Endothelial cell of umbilical vein (primary cell): ENCODE results near the gene FOXP1. TPM values are rescaled to one million over a fixed set of nuclear protein-coding genes. Genes with fewer than 3 reads are reported as not detected.

Source experiments
- BruUV-seq: library from RNA; stranded (reverse); fragments of 400-500 nt; replicated peaks from 2 replicates; lab custom pipeline; 2021; lab: Mats Ljungman, UMichigan
- CTCF ChIA-PET: fragments of 300-600, 350-600 bp; sonication (Branson Sonifier 250); formaldehyde crosslinking; loops from one replicate; lab custom pipeline; 2021; ENCODE audit warnings: antibody characterized with exemption, inconsistent platforms; lab: Charles Lee
- POLR2A ChIA-PET: fragments of 300-600, 350-600 bp; sonication (Branson Sonifier 250); formaldehyde crosslinking; loops from one replicate; lab custom pipeline; 2021; ENCODE audit warnings: antibody characterized with exemption, inconsistent platforms; lab: Charles Lee
- DNase-seq: peaks from one replicate; pipeline ENCODE4 v3.0.0-alpha.2; 2011; ENCODE audit warnings: low read depth, low spot score
- FAIRE-seq: peaks from 2 replicates; lab custom pipeline; 2011; peaks lifted over from hg19 to GRCh38; lab: Jason Lieb, UNC
- H2AFZ ChIP-seq: 2 replicates; pipeline ENCODE4 v1.6.0; 2012; ENCODE audit warnings: low read depth, low read length, control low read depth, inconsistent platforms
- H3K27ac ChIP-seq: 2 replicates; pipeline ENCODE4 v1.5.1; 2011; ENCODE audit warnings: low read depth, mild to moderate bottlenecking, control low read depth, low read length, moderate library complexity; ENCODE audit not compliant: insufficient read depth
- H3K27me3 ChIP-seq, 2 experiments: 2 replicates each; pipeline versions ENCODE4 v1.6.0 to v1.6.1; 2011; ENCODE audit warnings: low read length in 2 of 2, mixed read lengths in 1 of 2; ENCODE audit not compliant: control insufficient read depth in 2 of 2, insufficient read depth in 2 of 2
- H3K36me3 ChIP-seq, 2 experiments: 2 replicates in 1 of 2; 3 replicates in 1 of 2; pipeline ENCODE4 v1.5.1; 2011; ENCODE audit warnings: low read length in 2 of 2, mild to moderate bottlenecking in 1 of 2, moderate library complexity in 1 of 2; ENCODE audit not compliant: control insufficient read depth in 2 of 2, insufficient read depth in 2 of 2; ENCODE audit errors: extremely low read depth in 1 of 2
- H3K4me1 ChIP-seq: 3 replicates; pipeline ENCODE4 v1.5.1; 2011; ENCODE audit warnings: mild to moderate bottlenecking, low read length; ENCODE audit not compliant: control insufficient read depth, insufficient read depth; ENCODE audit errors: extremely low read depth
- H3K4me2 ChIP-seq: 2 replicates; pipeline ENCODE4 v1.6.1; 2011; ENCODE audit warnings: low read length, control low read depth, mixed read lengths; ENCODE audit not compliant: insufficient read depth
- H3K4me3 ChIP-seq, 3 experiments: fragments of 200-600 bp in 1 of 3; sonication (generic), shearing (Covaris generic) in 1 of 3; replicated peaks in 1 of 3; 2 replicates each; pipeline ENCODE4 v1.5.1; 2011 to 2016; ENCODE audit warnings: control low read depth in 3 of 3, low read length in 3 of 3, mild to moderate bottlenecking in 2 of 3, inconsistent platforms in 1 of 3, low read depth in 1 of 3, moderate library complexity in 1 of 3; ENCODE audit not compliant: insufficient read depth in 1 of 3
- H3K79me2 ChIP-seq: 2 replicates; pipeline ENCODE4 v1.6.0; 2012; ENCODE audit warnings: low read length, inconsistent platforms; ENCODE audit not compliant: control insufficient read depth, insufficient read depth
- H3K9ac ChIP-seq: replicated peaks from 2 replicates; pipeline ENCODE3; 2011; ENCODE audit warnings: low read length, control low read depth; ENCODE audit not compliant: insufficient read depth; ENCODE audit errors: extremely low read depth
- H3K9me1 ChIP-seq: replicated peaks from 3 replicates; pipeline ENCODE4 v1.6.0; 2011; ENCODE audit warnings: mild to moderate bottlenecking, low read length; ENCODE audit not compliant: control insufficient read depth, insufficient read depth; ENCODE audit errors: extremely low read depth
- H3K9me3 ChIP-seq: replicated peaks from 2 replicates; pipeline ENCODE4 v1.5.1; 2012; ENCODE audit warnings: low read length, inconsistent platforms; ENCODE audit not compliant: control insufficient read depth, insufficient read depth
- H4K20me1 ChIP-seq: replicated peaks from 2 replicates; pipeline ENCODE3; 2011; ENCODE audit warnings: mild to moderate bottlenecking, low read length; ENCODE audit not compliant: control insufficient read depth, insufficient read depth; ENCODE audit errors: extremely low read depth
- EZH2 ChIP-seq: IDR thresholded peaks from 2 replicates; pipeline ENCODE4 v1.6.1; 2012; ENCODE audit warnings: borderline replicate concordance, low read depth, mild to moderate bottlenecking, moderate library complexity, low read length, inconsistent platforms; ENCODE audit not compliant: severe bottlenecking
- FOS ChIP-seq: IDR thresholded peaks from 2 replicates; pipeline ENCODE4 v1.6.1; 2011; ENCODE audit warnings: mild to moderate bottlenecking, low read length, moderate library complexity, borderline replicate concordance; ENCODE audit not compliant: insufficient read depth
- GATA2 ChIP-seq: IDR thresholded peaks from 2 replicates; pipeline ENCODE4 v1.7.0; 2011; ENCODE audit warnings: low read depth, mild to moderate bottlenecking, moderate library complexity, mixed read lengths, low read length; ENCODE audit not compliant: insufficient read length, insufficient read depth
- JUN ChIP-seq: IDR thresholded peaks from 2 replicates; pipeline ENCODE4 v1.6.1; 2011; ENCODE audit warnings: borderline replicate concordance, low read depth; ENCODE audit not compliant: insufficient read length, insufficient read depth
- MAX ChIP-seq: IDR thresholded peaks from 2 replicates; pipeline ENCODE4 v1.6.1; 2011; ENCODE audit not compliant: insufficient read depth, insufficient read length
- MYC ChIP-seq: IDR thresholded peaks from one replicate; pipeline ENCODE4 v1.6.1; 2011; ENCODE audit warnings: mild to moderate bottlenecking, low read depth, low read length
- POLR2A ChIP-seq: IDR thresholded peaks from 2 replicates; pipeline ENCODE4 v1.6.1; 2012; ENCODE audit warnings: low read depth, mild to moderate bottlenecking, control low read depth, low read length
- POLR2AphosphoS5 ChIP-seq: IDR thresholded peaks from 2 replicates; pipeline ENCODE4 v1.6.1; 2012; ENCODE audit warnings: low read depth, mild to moderate bottlenecking, control low read depth, low read length, moderate library complexity; ENCODE audit not compliant: insufficient read depth
- dilution Hi-C: fragments of 300-500 bp; cut with MboI; formaldehyde crosslinking; loops from one replicate; pipeline ENCODE4 v1.15.0; 2019; ENCODE audit warnings: low sequenced_read_pairs; ENCODE audit not compliant: extremely low pct_ligation_motif_present
- intact Hi-C: fragments of 100-400 bp; cut with micrococcal nuclease; formaldehyde crosslinking; loops from one replicate; pipeline ENCODE4 v1.10.0; 2022
- polyA plus RNA-seq, 4 experiments: library from polyadenylated mRNA; depleted of rRNA in 3 of 4; stranded (reverse) in 3 of 4; unstranded in 1 of 4; fragments of >200 nt; gene quantifications; 2 replicates each; pipeline versions ENCODE4 v1.2.1 to v1.2.3, GENCODE V29; 2011 to 2012; ENCODE audit warnings: missing spikeins in 1 of 4
- total RNA-seq: library from RNA; stranded (reverse); gene quantifications from 2 replicates; pipeline ENCODE4 v1.2.3, GENCODE V29; 2021
- TF ChIP-seq, protein P1 (sequence below), 2 donors: IDR thresholded peaks; 1 replicate in 1 of 2; 2 replicates in 1 of 2; pipeline ENCODE4 v1.5.1; 2011; ENCODE audit warnings: low read length in 2 of 2, mild to moderate bottlenecking in 2 of 2, moderate library complexity in 2 of 2, control low read depth in 1 of 2, inconsistent platforms in 1 of 2, low read depth in 1 of 2; ENCODE audit not compliant: insufficient read depth in 1 of 2; ENCODE audit errors: extremely low read depth in 1 of 2

Gene FOXP1
- total and polyA plus RNA-seq, 2 donors (not counting 3 experiments of a cell fraction or from before 2014, with no cell fraction given) = 41.0 to 107 TPM

GRCh38 chr3:71629289-71629688, 45.8 kb upstream of the FOXP1 start:
- no peak for TF ChIP-seq POLR2AphosphoS5
- no peak for TF ChIP-seq JUN
- TF ChIP-seq, protein P1, sequence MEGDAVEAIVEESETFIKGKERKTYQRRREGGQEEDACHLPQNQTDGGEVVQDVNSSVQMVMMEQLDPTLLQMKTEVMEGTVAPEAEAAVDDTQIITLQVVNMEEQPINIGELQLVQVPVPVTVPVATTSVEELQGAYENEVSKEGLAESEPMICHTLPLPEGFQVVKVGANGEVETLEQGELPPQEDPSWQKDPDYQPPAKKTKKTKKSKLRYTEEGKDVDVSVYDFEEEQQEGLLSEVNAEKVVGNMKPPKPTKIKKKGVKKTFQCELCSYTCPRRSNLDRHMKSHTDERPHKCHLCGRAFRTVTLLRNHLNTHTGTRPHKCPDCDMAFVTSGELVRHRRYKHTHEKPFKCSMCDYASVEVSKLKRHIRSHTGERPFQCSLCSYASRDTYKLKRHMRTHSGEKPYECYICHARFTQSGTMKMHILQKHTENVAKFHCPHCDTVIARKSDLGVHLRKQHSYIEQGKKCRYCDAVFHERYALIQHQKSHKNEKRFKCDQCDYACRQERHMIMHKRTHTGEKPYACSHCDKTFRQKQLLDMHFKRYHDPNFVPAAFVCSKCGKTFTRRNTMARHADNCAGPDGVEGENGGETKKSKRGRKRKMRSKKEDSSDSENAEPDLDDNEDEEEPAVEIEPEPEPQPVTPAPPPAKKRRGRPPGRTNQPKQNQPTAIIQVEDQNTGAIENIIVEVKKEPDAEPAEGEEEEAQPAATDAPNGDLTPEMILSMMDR (IDR thresholded peaks at IDR 0.05; ENCODE audit: extremely low read depth in 1 of 2, insufficient read depth in 1 of 2, low read depth in 1 of 2, low read length in 2 of 2) = no peak
- no peak for TF ChIP-seq FOS
- Histone ChIP-seq H2AFZ (no peak overlapping the region), H3K36me3 (no peaks in the 10 kb centered on the region), H3K79me2 (no peaks in the 10 kb centered on the region), H3K9ac (no peak overlapping the region), H3K9me3 (no peaks in the 10 kb centered on the region), H3K4me1 (no peaks in the 10 kb centered on the region), H3K4me3 (no peak overlapping the region), H3K4me2 (no peak overlapping the region), H3K9me1 (no peaks in the 10 kb centered on the region), H3K27me3 (peaks cover 3 to 4% of the 10 kb centered on the region in 2 experiments), H4K20me1 (no peaks in the 10 kb centered on the region), H3K27ac (no peak overlapping the region)
- DNase-seq = no peak
- intact Hi-C loops (no loop called here), dilution Hi-C loops (no loop called here)
- BruUV-seq = no TSS peak
- FAIRE-seq = no peak
- CTCF ChIA-PET = no interaction called here
- POLR2A ChIA-PET = no interaction called here

DNA sequence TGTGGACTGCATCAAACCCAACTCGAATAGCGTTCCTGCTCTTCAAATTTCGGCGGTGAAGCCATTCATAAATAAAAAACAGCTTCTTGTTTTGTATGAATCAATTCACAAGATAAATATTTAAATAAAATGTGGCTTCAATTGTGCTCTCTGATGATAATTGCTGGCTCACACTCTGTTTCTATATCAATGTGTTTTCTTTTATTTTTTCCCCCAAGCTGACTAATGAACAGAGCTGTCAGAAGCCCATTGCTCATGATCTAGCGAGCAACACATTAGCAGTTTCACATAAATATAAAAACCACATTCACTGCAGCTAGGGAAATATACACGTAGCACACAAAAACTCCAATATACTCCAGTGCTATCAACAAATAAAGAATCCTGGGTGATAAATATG, 45.0 kb upstream of the FOXP1 start:
- no peaks in the 10 kb centered on the region for H3K79me2 ChIP-seq
- no peaks in the 10 kb centered on the region for H3K9me1 ChIP-seq
- H3K9ac ChIP-seq = no peak overlapping the region
- TF ChIP-seq POLR2AphosphoS5 = no peak
- TF ChIP-seq GATA2 = no peak
- TF ChIP-seq JUN = no peak
- no peak for TF ChIP-seq MYC
- TF ChIP-seq POLR2A = no peak
- no peak for TF ChIP-seq EZH2
- no peak for TF ChIP-seq MAX
- TF ChIP-seq, protein P1 (IDR thresholded peaks at IDR 0.05; ENCODE audit: extremely low read depth in 1 of 2, insufficient read depth in 1 of 2, low read depth in 1 of 2, low read length in 2 of 2) = no peak
- TF ChIP-seq FOS = no peak
- no peak overlapping the region for H3K4me2 ChIP-seq
- H3K9me3 ChIP-seq = no peaks in the 10 kb centered on the region
- DNase-seq (no peak), FAIRE-seq (no peak)
- dilution Hi-C loops = no loop called here
- H3K27ac ChIP-seq = no peak overlapping the region
- no peaks in the 10 kb centered on the region for H3K36me3 ChIP-seq
- intact Hi-C loops = no loop called here
- no peaks in the 10 kb centered on the region for H4K20me1 ChIP-seq
- ChIA-PET CTCF (interaction anchor here (0.9 kb wide), 1 partner anchor 1078 kb away, joined by 3 read pairs; no protein-coding TSS in a partner anchor), POLR2A (no interaction called here)
- H3K4me1 ChIP-seq = no peaks in the 10 kb centered on the region
- no peak overlapping the region for H2AFZ ChIP-seq
- no peak overlapping the region for H3K4me3 ChIP-seq
- BruUV-seq = no TSS peak
- H3K27me3 ChIP-seq = peaks cover 3 to 4% of the 10 kb centered on the region in 2 experiments
